HCT116 (cell line): ENCODE results near the gene LPAR1. TPM values are rescaled to one million over a fixed set of nuclear protein-coding genes. Genes with fewer than 3 reads are reported as not detected.

Source experiments
- ATAC-seq: fragments of 200-7000 bp; cut with Tn5 transposase; 2 replicates; pipeline ENCODE4 v1.9.1; 2020; ENCODE audit warnings: mild to moderate bottlenecking, moderate library complexity
- BruUV-seq: library from RNA; stranded (reverse); fragments of 400-500 nt; replicated peaks from 2 replicates; lab custom pipeline; 2021; lab: Mats Ljungman, UMichigan
- CTCF ChIA-PET: fragments of 300-600 bp; sonication (Branson Sonifier 250); formaldehyde crosslinking; loops from one replicate; lab custom pipeline; 2021; ENCODE audit warnings: antibody characterized with exemption; lab: Charles Lee
- POLR2A ChIA-PET: fragments of 300-600, 350-600 bp; sonication (Branson Sonifier 250); formaldehyde crosslinking; loops from one replicate; lab custom pipeline; 2021; ENCODE audit warnings: antibody characterized with exemption; lab: Charles Lee
- RAD21 ChIA-PET, 2 experiments: fragments of 300-600 bp; sonication (Branson Sonifier 250); formaldehyde crosslinking; loops; one replicate each; lab custom pipeline; 2023; ENCODE audit warnings: low total read pairs in 2 of 2; ENCODE audit not compliant: uncharacterized antibody in 2 of 2, unreplicated experiment in 2 of 2, low non-redundant PET in 1 of 2; lab: Charles Lee
- DNase-seq: peaks from one replicate; pipeline ENCODE4 v3.0.0-alpha.2; 2010; ENCODE audit warnings: low read depth, low spot score
- H2AFZ ChIP-seq: fragments of 200-600 bp; shearing (Covaris generic), sonication (generic); 2 replicates; pipeline ENCODE4 v1.6.1; 2017; ENCODE audit warnings: low read depth, mixed run types, mixed read lengths, antibody characterized with exemption, low read length; ENCODE audit not compliant: poor library complexity, severe bottlenecking
- H3K27ac ChIP-seq: 2 replicates; pipeline ENCODE4 v1.5.1; 2012; ENCODE audit warnings: low read depth, low read length
- H3K27me3 ChIP-seq: fragments of 200-600 bp; sonication (generic); 2 replicates; pipeline ENCODE4 v1.6.1; 2016; ENCODE audit warnings: mixed run types, low read length, mixed read lengths; ENCODE audit not compliant: insufficient read depth
- H3K36me3 ChIP-seq, 2 experiments: fragments of 200-500 bp in 1 of 2; fragments of 200-600 bp in 1 of 2; sonication (Bioruptor generic) in 1 of 2; sonication (generic) in 1 of 2; 2 replicates each; pipeline versions ENCODE4 v1.5.1 to v1.6.1; 2014 to 2016; ENCODE audit warnings: low read length in 2 of 2, inconsistent platforms in 1 of 2, mixed read lengths in 1 of 2, mixed run types in 1 of 2; ENCODE audit not compliant: insufficient read depth in 2 of 2, control insufficient read depth in 1 of 2
- H3K4me1 ChIP-seq, 2 experiments: fragments of 200-600 bp in 1 of 2; sonication (generic) in 1 of 2; 2 replicates each; pipeline versions ENCODE4 v1.5.1 to v1.6.1; 2012 to 2017; ENCODE audit warnings: low read length in 2 of 2, inconsistent platforms in 1 of 2, mild to moderate bottlenecking in 1 of 2, mixed read lengths in 1 of 2, mixed run types in 1 of 2, moderate library complexity in 1 of 2; ENCODE audit not compliant: insufficient read depth in 2 of 2, control insufficient read depth in 1 of 2
- H3K4me2 ChIP-seq: fragments of 200-600 bp; sonication (generic); 2 replicates; pipeline ENCODE4 v1.6.1; 2017; ENCODE audit warnings: mixed run types, low read length, mixed read lengths
- H3K4me3 ChIP-seq, 2 experiments: fragments of 200-600 bp in 1 of 2; sonication (generic) in 1 of 2; replicated peaks in 1 of 2; 2 replicates each; pipeline ENCODE4 v1.5.1; 2011 to 2016; ENCODE audit warnings: low read length in 2 of 2, control low read depth in 1 of 2, low read depth in 1 of 2, mild to moderate bottlenecking in 1 of 2, mixed read lengths in 1 of 2, mixed run types in 1 of 2
- H3K79me2 ChIP-seq: fragments of 200-600 bp; sonication (generic); 2 replicates; pipeline ENCODE4 v1.6.1; 2017; ENCODE audit warnings: mild to moderate bottlenecking, mixed run types, low read length, moderate library complexity, mixed read lengths; ENCODE audit not compliant: insufficient read depth
- H3K9ac ChIP-seq: fragments of 200-600 bp; sonication (generic); 2 replicates; pipeline ENCODE4 v1.6.1; 2016; ENCODE audit warnings: low read length, mixed read lengths
- H3K9me2 ChIP-seq: fragments of 200-600 bp; sonication (generic), shearing (Covaris generic); 2 replicates; pipeline ENCODE4 v1.6.1; 2017; ENCODE audit warnings: mixed run types, mild to moderate bottlenecking, moderate library complexity; ENCODE audit not compliant: insufficient read depth
- H3K9me3 ChIP-seq, 2 experiments: fragments of 200-500 bp in 1 of 2; fragments of 200-600 bp in 1 of 2; sonication (Bioruptor generic) in 1 of 2; sonication (generic) in 1 of 2; 2 replicates each; pipeline ENCODE4 v1.6.1; 2014 to 2017; ENCODE audit warnings: low read length in 2 of 2, mixed read lengths in 2 of 2, inconsistent platforms in 1 of 2, low read depth in 1 of 2, mild to moderate bottlenecking in 1 of 2, mixed run types in 1 of 2, moderate library complexity in 1 of 2; ENCODE audit not compliant: control insufficient read depth in 1 of 2, insufficient read depth in 1 of 2
- H4K20me1 ChIP-seq: fragments of 200-600 bp; sonication (generic), shearing (Covaris generic); 2 replicates; pipeline ENCODE4 v1.6.1; 2017; ENCODE audit warnings: mixed run types, mild to moderate bottlenecking, moderate library complexity; ENCODE audit not compliant: insufficient read depth
- ELF1 ChIP-seq: IDR thresholded peaks from 2 replicates; pipeline ENCODE4 v1.6.1; 2012; ENCODE audit warnings: low read depth, borderline replicate concordance
- EZH2phosphoT487 ChIP-seq: fragments of 200-600 bp; IDR thresholded peaks from 2 replicates; pipeline ENCODE4 v1.6.1; 2018; ENCODE audit warnings: antibody characterized with exemption, borderline replicate concordance
- FOSL1 ChIP-seq: IDR thresholded peaks from 2 replicates; pipeline ENCODE4 v1.6.1; 2012; ENCODE audit warnings: low read depth
- JUND ChIP-seq: IDR thresholded peaks from 2 replicates; pipeline ENCODE4 v1.6.1; 2012
- SP1 ChIP-seq: IDR thresholded peaks from 2 replicates; pipeline ENCODE4 v1.6.1; 2012; ENCODE audit warnings: low read depth
- SRF ChIP-seq: IDR thresholded peaks from 2 replicates; pipeline ENCODE4 v1.6.1; 2012; ENCODE audit warnings: low read depth
- TCF7L2 ChIP-seq: IDR thresholded peaks from 2 replicates; pipeline ENCODE4 v1.7.0; 2011; ENCODE audit warnings: borderline replicate concordance, inconsistent platforms; ENCODE audit not compliant: insufficient read depth, insufficient read length; ENCODE audit errors: extremely low read depth
- ZBTB33 ChIP-seq: IDR thresholded peaks from 2 replicates; pipeline ENCODE4 v1.6.1; 2011; ENCODE audit warnings: mild to moderate bottlenecking, low read length, moderate library complexity; ENCODE audit not compliant: insufficient replicate concordance; ENCODE audit errors: extremely low read depth
- intact Hi-C: fragments of 100-400 bp; cut with micrococcal nuclease; formaldehyde crosslinking; loops from 2 replicates; pipeline ENCODE4 v1.10.0; 2022
- total RNA-seq: library from RNA; stranded (reverse); gene quantifications from one replicate; pipeline ENCODE4 v1.2.1, GENCODE V29; 2021; ENCODE audit not compliant: unreplicated experiment

LPAR1 gene
- total RNA-seq, 1 experiment from 2014 or later, result 7.4 TPM

- peaks cover 0 to 6% of the 10 kb centered on the region in 2 experiments; a peak in 1 of 4 replicates for H3K9me3 ChIP-seq
- H3K27ac ChIP-seq, result no peak overlapping the region
- no peaks in the 10 kb centered on the region for H3K36me3 ChIP-seq
- POLR2A ChIA-PET, result no interaction called here
- no peak overlapping the region for H2AFZ ChIP-seq
- no peaks in the 10 kb centered on the region for H3K9me2 ChIP-seq
- TF ChIP-seq EZH2phosphoT487, result no peak
- TF ChIP-seq SRF, result no peak
- TF ChIP-seq ZBTB33, result no peak
- no peak for TF ChIP-seq JUND
- TF ChIP-seq SP1, result no peak
- no peak for TF ChIP-seq FOSL1
- no peak for TF ChIP-seq TCF7L2
- no peak for TF ChIP-seq ELF1
- H3K4me3 ChIP-seq, result no peak overlapping the region
- intact Hi-C loops, result no loop called here
- no peak overlapping the region for H3K4me2 ChIP-seq
- no peak for DNase-seq
- no peak overlapping the region for H3K9ac ChIP-seq
- CTCF ChIA-PET, result no interaction called here
- no peaks in the 10 kb centered on the region for H4K20me1 ChIP-seq
- peaks cover 0 to 5% of the 10 kb centered on the region in 2 experiments; a peak in 1 of 4 replicates for H3K4me1 ChIP-seq
- RAD21 ChIA-PET, result no interaction called here
- no peaks in the 10 kb centered on the region for H3K27me3 ChIP-seq
- BruUV-seq, result no TSS peak
- H3K79me2 ChIP-seq, result no peaks in the 10 kb centered on the region
- ATAC-seq, result no peak
These were observed 85.8 kb downstream of the LPAR1 start for GRCh38 chr9:110952540-110952859.
